ENCODE measurements around the gene ALDH4A1. TPM values are rescaled to one million over a fixed set of nuclear protein-coding genes. Genes with fewer than 3 reads are reported as not detected.

ALDH4A1 gene
- total and polyA plus RNA-seq, 10 of the 15 experiments (the other 5 are each of a cell fraction or from before 2014, with no cell fraction given) = 0.06 to 25.5 (median 13.0) TPM

GRCh38 chr1:18951818-18952391 lies 49.5 kb upstream of the ALDH4A1 start (continued):
- TF ChIP-seq WRNIP1 (IDR thresholded peaks at IDR 0.05; ENCODE audit: borderline replicate concordance, low read depth, low read length) (no peak; the same call in 1 of the 2 replicates), BCLAF1 (IDR thresholded peaks at IDR 0.05) (no peak), BCL11A (IDR thresholded peaks at IDR 0.05; ENCODE audit: low read depth, low read length) (peak; percentile 79), ZNF592 (IDR thresholded peaks at IDR 0.05) (no peak), HCFC1 (IDR thresholded peaks at IDR 0.05; ENCODE audit: low read length) (no peak; the same call in 1 of the 2 replicates), RCOR1 (conservative IDR thresholded peaks at IDR 0.05; ENCODE audit: low read depth, low read length) (no peak), MEF2A (IDR thresholded peaks at IDR 0.05; ENCODE audit: insufficient read depth, low read depth, low read length) (peak; percentile 58), STAT3 (IDR thresholded peaks at IDR 0.05; ENCODE audit: low read depth, low read length) (no peak), IRF4 (IDR thresholded peaks at IDR 0.05; ENCODE audit: low read depth, low read length) (peak; percentile 82), NFIC (IDR thresholded peaks at IDR 0.05; ENCODE audit: low read depth, low read length) (peak; percentile 87), ELK1 (IDR thresholded peaks at IDR 0.05; ENCODE audit: low read depth, low read length) (no peak), TCF7 (IDR thresholded peaks at IDR 0.05; ENCODE audit: borderline replicate concordance) (no peak), RELB (IDR thresholded peaks at IDR 0.05; ENCODE audit: low read depth) (peak; percentile 100), EED (IDR thresholded peaks at IDR 0.05; ENCODE audit: low read depth) (peak; percentile 91), MEF2B (IDR thresholded peaks at IDR 0.05; ENCODE audit: partially characterized antibody, poor library complexity, severe bottlenecking) (peak; percentile 70), STAT1 (conservative IDR thresholded peaks at IDR 0.05) (no peak; the same call in 1 of the 2 replicates), ZNF274 (IDR thresholded peaks at IDR 0.05; ENCODE audit: insufficient read depth, insufficient read length) (no peak), MLLT1 (IDR thresholded peaks at IDR 0.05) (peak; percentile 91), NR2F1 (conservative IDR thresholded peaks at IDR 0.05) (peak; percentile 86), POLR2AphosphoS5 (IDR thresholded peaks at IDR 0.05; ENCODE audit: low read length) (peak; percentile 75)
